HEK293 (cell line): ENCODE data around the gene TMEM62.

Source experiments
- CTCF ChIA-PET: fragments of 350-600 bp; formaldehyde crosslinking; extraction: SDS; loops from one replicate; lab custom pipeline; 2021; ENCODE audit warnings: antibody characterized with exemption; lab: Yijun Ruan, JAX
- POLR2A ChIA-PET: fragments of 300-600 bp; formaldehyde crosslinking; extraction: SDS; loops from one replicate; lab custom pipeline; 2020; ENCODE audit warnings: antibody characterized with exemption, inconsistent platforms; lab: Yijun Ruan, JAX
- H3K27ac ChIP-seq: fragments of 200-500 bp; sonication (Bioruptor generic); 2 replicates; pipeline ENCODE4 v1.5.1; 2014; ENCODE audit warnings: low read depth, low read length, control low read depth, inconsistent platforms; ENCODE audit errors: extremely low read depth
- H3K36me3 ChIP-seq, 2 experiments: fragments of 200-500 bp in 1 of 2; sonication (Bioruptor generic) in 1 of 2; 1 replicate in 1 of 2; 2 replicates in 1 of 2; pipeline ENCODE4 v1.5.1; 2014 to 2017; ENCODE audit warnings: inconsistent platforms in 2 of 2, low read length in 2 of 2; ENCODE audit not compliant: control insufficient read depth in 2 of 2, insufficient read depth in 1 of 2
- H3K4me1 ChIP-seq: fragments of 200-500 bp; sonication (Bioruptor generic); 2 replicates; pipeline ENCODE4 v1.5.1; 2014; ENCODE audit warnings: mild to moderate bottlenecking, low read length, inconsistent platforms; ENCODE audit not compliant: control insufficient read depth, insufficient read depth
- H3K4me3 ChIP-seq: 2 replicates; pipeline ENCODE4 v1.5.1; 2011; ENCODE audit warnings: low read depth, mild to moderate bottlenecking, control low read depth, low read length, moderate library complexity
- H3K9me3 ChIP-seq: fragments of 200-500 bp; sonication (Bioruptor generic); 2 replicates; pipeline ENCODE4 v1.5.1; 2014; ENCODE audit warnings: low read depth, low read length, inconsistent platforms; ENCODE audit not compliant: control insufficient read depth, insufficient read depth
- INSM2 ChIP-seq: fragments of 450-650 bp; formaldehyde crosslinking; IDR thresholded peaks from 2 replicates; pipeline ENCODE4 v1.5.1; 2016; ENCODE audit warnings: missing biosample characterization, missing genetic modification characterization
- TRIM28 ChIP-seq: IDR thresholded peaks from 2 replicates; pipeline ENCODE4 v1.6.1; 2011; ENCODE audit warnings: low read length, control low read depth, borderline replicate concordance
- ZBTB44 ChIP-seq: fragments of 450-650 bp; IDR thresholded peaks from 2 replicates; pipeline ENCODE4 v1.5.1; 2018; ENCODE audit warnings: missing biosample characterization, mild to moderate bottlenecking, missing genetic modification characterization
- ZBTB49 ChIP-seq: fragments of 450-650 bp; formaldehyde crosslinking; IDR thresholded peaks from 2 replicates; pipeline ENCODE4 v1.5.1; 2016; ENCODE audit warnings: missing biosample characterization, missing genetic modification characterization, low read depth
- ZFHX2 ChIP-seq: fragments of 450-650 bp; formaldehyde crosslinking; conservative IDR thresholded peaks from 2 replicates; pipeline ENCODE4 v1.5.1; 2016; ENCODE audit warnings: missing biosample characterization, missing genetic modification characterization
- ZNF169 ChIP-seq: fragments of 450-650 bp; formaldehyde crosslinking; IDR thresholded peaks from 2 replicates; pipeline ENCODE4 v1.5.1; 2016; ENCODE audit warnings: missing biosample characterization, missing genetic modification characterization
- ZNF174 ChIP-seq: fragments of 450-650 bp; formaldehyde crosslinking; IDR thresholded peaks from 2 replicates; pipeline ENCODE4 v1.5.0; 2017; ENCODE audit warnings: missing biosample characterization, mild to moderate bottlenecking, missing genetic modification characterization
- ZNF24 ChIP-seq: fragments of 450-650 bp; formaldehyde crosslinking; IDR thresholded peaks from 2 replicates; pipeline ENCODE4 v1.5.1; 2016; ENCODE audit warnings: missing biosample characterization, missing genetic modification characterization
- ZNF366 ChIP-seq: fragments of 450-650 bp; formaldehyde crosslinking; conservative IDR thresholded peaks from 2 replicates; pipeline ENCODE4 v1.5.1; 2016; ENCODE audit warnings: missing biosample characterization, missing genetic modification characterization
- ZNF394 ChIP-seq: fragments of 450-650 bp; formaldehyde crosslinking; IDR thresholded peaks from 2 replicates; pipeline ENCODE4 v1.5.1; 2016; ENCODE audit warnings: missing biosample characterization, missing genetic modification characterization, mild to moderate bottlenecking, moderate library complexity, borderline replicate concordance
- ZNF404 ChIP-seq: fragments of 450-650 bp; formaldehyde crosslinking; IDR thresholded peaks from 2 replicates; pipeline ENCODE4 v1.5.1; 2017; ENCODE audit warnings: missing biosample characterization, missing genetic modification characterization
- ZNF664 ChIP-seq: fragments of 450-650 bp; formaldehyde crosslinking; IDR thresholded peaks from 2 replicates; pipeline ENCODE4 v1.5.1; 2016; ENCODE audit warnings: missing biosample characterization, missing genetic modification characterization
- TF ChIP-seq, protein P1 (sequence below): fragments of 450-650 bp; formaldehyde crosslinking; IDR thresholded peaks from 2 replicates; pipeline ENCODE4 v1.5.1; 2016; ENCODE audit warnings: missing biosample characterization, missing genetic modification characterization
- TF ChIP-seq, protein P2 (sequence below): fragments of 450-650 bp; formaldehyde crosslinking; IDR thresholded peaks from 2 replicates; pipeline ENCODE4 v1.5.1; 2016; ENCODE audit warnings: missing biosample characterization, missing genetic modification characterization, low read depth

The TMEM62 gene

DNA sequence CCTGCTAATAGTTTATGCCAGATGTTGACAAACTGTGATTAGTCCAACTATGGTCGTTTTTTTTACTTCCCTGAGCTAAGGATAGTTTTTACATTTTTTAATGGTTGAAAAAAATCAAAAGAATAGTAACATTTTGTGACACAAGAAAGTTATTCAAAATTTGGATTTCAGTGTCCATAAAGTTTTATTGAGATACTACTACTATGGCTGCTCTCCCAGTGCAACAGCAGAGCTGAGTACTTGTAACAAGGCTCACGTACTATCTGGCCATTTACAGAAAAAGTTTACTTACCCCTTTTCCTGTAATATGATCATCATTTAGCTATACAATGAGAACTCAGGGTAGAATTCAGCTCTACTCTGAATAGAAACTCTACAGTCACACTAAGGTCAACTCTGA lies 11.5 kb upstream of the TMEM62 start:
- no peak for TF ChIP-seq ZBTB49 (tag by site-specific recombination)
- peak; percentile 95 for TF ChIP-seq ZNF664 (tag by site-specific recombination)
- Histone ChIP-seq H3K27ac (no peak overlapping the region), H3K36me3 (no peaks in the 10 kb centered on the region), H3K9me3 (no peaks in the 10 kb centered on the region), H3K4me1 (no peaks in the 10 kb centered on the region), H3K4me3 (no peak overlapping the region)
- POLR2A ChIA-PET, result no interaction called here
- CTCF ChIA-PET, result no interaction called here

DNA sequence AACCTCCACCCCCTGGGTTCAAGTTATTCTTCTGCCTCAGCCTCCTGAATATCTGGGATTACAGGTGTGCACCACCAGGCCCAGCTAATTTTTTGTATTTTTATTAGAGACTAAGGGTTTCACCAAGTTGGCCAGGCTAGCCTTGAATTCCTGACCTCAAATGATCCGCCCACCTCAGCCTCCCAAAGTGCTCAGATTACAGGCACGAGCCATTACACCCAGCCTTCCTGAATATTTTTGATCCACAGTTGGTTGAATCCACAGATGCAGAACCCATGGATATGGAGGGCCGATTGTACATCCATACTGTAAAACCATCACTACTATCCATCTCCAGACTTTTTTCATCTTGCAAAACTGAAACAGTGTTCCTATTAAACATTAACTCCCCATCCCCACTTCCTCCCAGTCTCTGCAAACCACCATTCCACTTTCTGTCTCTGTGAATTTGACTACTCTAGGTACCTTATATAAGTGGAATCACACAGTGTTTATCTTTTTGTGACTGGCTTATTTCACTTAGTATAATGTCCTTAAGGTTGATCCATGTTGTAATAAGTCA lies 8.2 kb upstream of the TMEM62 start:
- ChIA-PET CTCF (no interaction called here), POLR2A (no interaction called here)
- Histone ChIP-seq H3K4me1 (no peaks in the 10 kb centered on the region), H3K27ac (no peak overlapping the region), H3K36me3 (no peaks in the 10 kb centered on the region), H3K9me3 (no peaks in the 10 kb centered on the region), H3K4me3 (no peak overlapping the region)
- TF ChIP-seq INSM2 (tag by site-specific recombination) (no peak), ZBTB44 (tag by site-specific recombination) (no peak), ZFHX2 (tag by site-specific recombination) (peak; percentile 15; the same call in 1 of the 2 replicates), ZNF174 (tag by site-specific recombination) (no peak), TRIM28 (no peak), ZNF394 (tag by site-specific recombination) (no peak), ZNF169 (tag by site-specific recombination) (no peak), ZNF404 (tag by site-specific recombination) (no peak), ZNF366 (tag by site-specific recombination) (no peak), ZNF24 (no peak)
- TF ChIP-seq, protein P1, sequence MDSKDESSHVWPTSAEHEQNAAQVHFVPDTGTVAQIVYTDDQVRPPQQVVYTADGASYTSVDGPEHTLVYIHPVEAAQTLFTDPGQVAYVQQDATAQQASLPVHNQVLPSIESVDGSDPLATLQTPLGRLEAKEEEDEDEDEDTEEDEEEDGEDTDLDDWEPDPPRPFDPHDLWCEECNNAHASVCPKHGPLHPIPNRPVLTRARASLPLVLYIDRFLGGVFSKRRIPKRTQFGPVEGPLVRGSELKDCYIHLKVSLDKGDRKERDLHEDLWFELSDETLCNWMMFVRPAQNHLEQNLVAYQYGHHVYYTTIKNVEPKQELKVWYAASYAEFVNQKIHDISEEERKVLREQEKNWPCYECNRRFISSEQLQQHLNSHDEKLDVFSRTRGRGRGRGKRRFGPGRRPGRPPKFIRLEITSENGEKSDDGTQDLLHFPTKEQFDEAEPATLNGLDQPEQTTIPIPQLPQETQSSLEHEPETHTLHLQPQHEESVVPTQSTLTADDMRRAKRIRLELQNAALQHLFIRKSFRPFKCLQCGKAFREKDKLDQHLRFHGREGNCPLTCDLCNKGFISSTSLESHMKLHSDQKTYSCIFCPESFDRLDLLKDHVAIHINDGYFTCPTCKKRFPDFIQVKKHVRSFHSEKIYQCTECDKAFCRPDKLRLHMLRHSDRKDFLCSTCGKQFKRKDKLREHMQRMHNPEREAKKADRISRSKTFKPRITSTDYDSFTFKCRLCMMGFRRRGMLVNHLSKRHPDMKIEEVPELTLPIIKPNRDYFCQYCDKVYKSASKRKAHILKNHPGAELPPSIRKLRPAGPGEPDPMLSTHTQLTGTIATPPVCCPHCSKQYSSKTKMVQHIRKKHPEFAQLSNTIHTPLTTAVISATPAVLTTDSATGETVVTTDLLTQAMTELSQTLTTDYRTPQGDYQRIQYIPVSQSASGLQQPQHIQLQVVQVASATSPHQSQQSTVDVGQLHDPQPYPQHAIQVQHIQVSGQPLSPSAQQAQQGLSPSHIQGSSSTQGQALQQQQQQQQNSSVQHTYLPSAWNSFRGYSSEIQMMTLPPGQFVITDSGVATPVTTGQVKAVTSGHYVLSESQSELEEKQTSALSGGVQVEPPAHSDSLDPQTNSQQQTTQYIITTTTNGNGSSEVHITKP (tag by site-specific recombination), result 0 out of 2 replicates have a peak, but pooled peaks have one; percentile 30
- TF ChIP-seq, protein P2, sequence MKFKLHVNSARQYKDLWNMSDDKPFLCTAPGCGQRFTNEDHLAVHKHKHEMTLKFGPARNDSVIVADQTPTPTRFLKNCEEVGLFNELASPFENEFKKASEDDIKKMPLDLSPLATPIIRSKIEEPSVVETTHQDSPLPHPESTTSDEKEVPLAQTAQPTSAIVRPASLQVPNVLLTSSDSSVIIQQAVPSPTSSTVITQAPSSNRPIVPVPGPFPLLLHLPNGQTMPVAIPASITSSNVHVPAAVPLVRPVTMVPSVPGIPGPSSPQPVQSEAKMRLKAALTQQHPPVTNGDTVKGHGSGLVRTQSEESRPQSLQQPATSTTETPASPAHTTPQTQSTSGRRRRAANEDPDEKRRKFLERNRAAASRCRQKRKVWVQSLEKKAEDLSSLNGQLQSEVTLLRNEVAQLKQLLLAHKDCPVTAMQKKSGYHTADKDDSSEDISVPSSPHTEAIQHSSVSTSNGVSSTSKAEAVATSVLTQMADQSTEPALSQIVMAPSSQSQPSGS (tag by site-specific recombination), result no peak
